ENCODE results near the gene NHEJ1. TPM values are rescaled to one million over a fixed set of nuclear protein-coding genes. Genes with fewer than 3 reads are reported as not detected.

Gene NHEJ1
- total and polyA plus RNA-seq, 4 donors, result 6.1 to 13.5 (median 9.9) TPM

DNA sequence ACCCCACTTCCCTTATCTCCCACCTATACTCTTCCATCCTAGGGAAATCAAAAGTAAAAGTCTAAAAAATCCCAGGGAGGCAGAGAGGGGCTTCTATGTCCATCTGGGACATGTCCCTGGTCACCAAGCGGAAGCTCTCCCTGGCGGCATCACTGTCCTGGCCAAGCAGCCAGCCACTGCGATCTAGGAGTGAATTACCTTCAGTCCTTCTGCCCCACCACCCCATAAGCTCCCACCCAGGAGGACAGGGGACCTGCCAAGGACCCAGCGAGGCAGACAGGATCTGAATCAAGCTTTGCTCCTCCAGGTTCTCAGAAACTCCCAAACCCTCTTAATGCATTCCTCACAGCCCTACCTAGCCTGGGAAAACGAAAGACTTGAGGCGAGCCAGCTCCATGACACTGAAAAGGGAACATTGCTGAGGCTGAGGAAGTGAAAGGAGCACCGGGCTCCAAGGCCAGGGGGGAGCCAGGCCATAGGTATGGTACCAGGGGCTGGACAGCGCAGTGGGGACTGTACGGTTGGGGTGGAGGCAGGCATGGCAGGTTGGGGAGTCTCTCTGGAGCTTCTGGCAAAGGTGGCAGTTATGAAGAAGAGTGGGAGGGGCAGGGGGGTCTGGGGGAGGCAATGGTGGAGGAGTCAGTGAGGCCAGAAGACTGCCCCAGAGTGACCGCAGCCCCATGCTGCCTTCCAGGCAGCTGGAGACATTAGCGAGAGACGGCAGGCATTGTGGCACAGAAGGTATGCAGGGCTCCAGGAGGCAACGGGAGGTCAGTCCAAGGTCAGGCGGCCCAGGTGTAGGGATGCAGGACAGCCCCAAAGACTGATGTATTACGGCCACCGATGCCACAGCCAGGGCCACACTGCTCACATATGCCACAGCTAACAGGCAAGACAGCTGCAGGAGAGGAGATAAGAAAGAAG is 11.9 kb upstream of the NHEJ1 start:
- TF ChIP-seq, protein P1, sequence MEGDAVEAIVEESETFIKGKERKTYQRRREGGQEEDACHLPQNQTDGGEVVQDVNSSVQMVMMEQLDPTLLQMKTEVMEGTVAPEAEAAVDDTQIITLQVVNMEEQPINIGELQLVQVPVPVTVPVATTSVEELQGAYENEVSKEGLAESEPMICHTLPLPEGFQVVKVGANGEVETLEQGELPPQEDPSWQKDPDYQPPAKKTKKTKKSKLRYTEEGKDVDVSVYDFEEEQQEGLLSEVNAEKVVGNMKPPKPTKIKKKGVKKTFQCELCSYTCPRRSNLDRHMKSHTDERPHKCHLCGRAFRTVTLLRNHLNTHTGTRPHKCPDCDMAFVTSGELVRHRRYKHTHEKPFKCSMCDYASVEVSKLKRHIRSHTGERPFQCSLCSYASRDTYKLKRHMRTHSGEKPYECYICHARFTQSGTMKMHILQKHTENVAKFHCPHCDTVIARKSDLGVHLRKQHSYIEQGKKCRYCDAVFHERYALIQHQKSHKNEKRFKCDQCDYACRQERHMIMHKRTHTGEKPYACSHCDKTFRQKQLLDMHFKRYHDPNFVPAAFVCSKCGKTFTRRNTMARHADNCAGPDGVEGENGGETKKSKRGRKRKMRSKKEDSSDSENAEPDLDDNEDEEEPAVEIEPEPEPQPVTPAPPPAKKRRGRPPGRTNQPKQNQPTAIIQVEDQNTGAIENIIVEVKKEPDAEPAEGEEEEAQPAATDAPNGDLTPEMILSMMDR (IDR thresholded peaks at IDR 0.05; ENCODE audit: low read depth, low read length, missing input control), result no peak
- TF ChIP-seq HNF4G (IDR thresholded peaks at IDR 0.05) (no peak), EGR1 (IDR thresholded peaks at IDR 0.05; ENCODE audit: low read depth in 2 of 2) (no peak), TAF1 (conservative IDR thresholded peaks at IDR 0.05) (no peak), HNF4A (conservative IDR thresholded peaks at IDR 0.05) (no peak), RAD21 (IDR thresholded peaks at IDR 0.05) (no peak), JUND (IDR thresholded peaks at IDR 0.05) (no peak), FOXA1 (IDR thresholded peaks at IDR 0.05) (no peak), YY1 (IDR thresholded peaks at IDR 0.05) (no peak), FOXA2 (IDR thresholded peaks at IDR 0.05) (no peak), RXRA (IDR thresholded peaks at IDR 0.05) (no peak), NR2F2 (IDR thresholded peaks at IDR 0.05) (no peak)
- TF ChIP-seq, protein P2, sequence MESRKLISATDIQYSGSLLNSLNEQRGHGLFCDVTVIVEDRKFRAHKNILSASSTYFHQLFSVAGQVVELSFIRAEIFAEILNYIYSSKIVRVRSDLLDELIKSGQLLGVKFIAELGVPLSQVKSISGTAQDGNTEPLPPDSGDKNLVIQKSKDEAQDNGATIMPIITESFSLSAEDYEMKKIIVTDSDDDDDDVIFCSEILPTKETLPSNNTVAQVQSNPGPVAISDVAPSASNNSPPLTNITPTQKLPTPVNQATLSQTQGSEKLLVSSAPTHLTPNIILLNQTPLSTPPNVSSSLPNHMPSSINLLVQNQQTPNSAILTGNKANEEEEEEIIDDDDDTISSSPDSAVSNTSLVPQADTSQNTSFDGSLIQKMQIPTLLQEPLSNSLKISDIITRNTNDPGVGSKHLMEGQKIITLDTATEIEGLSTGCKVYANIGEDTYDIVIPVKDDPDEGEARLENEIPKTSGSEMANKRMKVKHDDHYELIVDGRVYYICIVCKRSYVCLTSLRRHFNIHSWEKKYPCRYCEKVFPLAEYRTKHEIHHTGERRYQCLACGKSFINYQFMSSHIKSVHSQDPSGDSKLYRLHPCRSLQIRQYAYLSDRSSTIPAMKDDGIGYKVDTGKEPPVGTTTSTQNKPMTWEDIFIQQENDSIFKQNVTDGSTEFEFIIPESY (IDR thresholded peaks at IDR 0.05), result no peak
- TF ChIP-seq, protein P3, sequence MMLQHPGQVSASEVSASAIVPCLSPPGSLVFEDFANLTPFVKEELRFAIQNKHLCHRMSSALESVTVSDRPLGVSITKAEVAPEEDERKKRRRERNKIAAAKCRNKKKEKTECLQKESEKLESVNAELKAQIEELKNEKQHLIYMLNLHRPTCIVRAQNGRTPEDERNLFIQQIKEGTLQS (IDR thresholded peaks at IDR 0.05), result no peak
- Histone ChIP-seq H3K36me3 (ENCODE audit: control insufficient read depth in 4 of 4, insufficient read depth in 3 of 4, low read depth in 1 of 4, low read length in 3 of 4) (peaks cover 0 to 30% (median 24%) of the 10 kb centered on the region in 4 donors), H3K9ac (ENCODE audit: low read depth in 1 of 2, low read length in 2 of 2) (no peak overlapping the region), H3K4me1 (ENCODE audit: control insufficient read depth in 4 of 4, insufficient read depth in 4 of 4, low read length in 3 of 4) (peaks cover 4 to 31% (median 22%) of the 10 kb centered on the region in 4 donors), H3K27ac (ENCODE audit: low read depth in 1 of 2, low read length in 2 of 2) (no peak overlapping the region), H3K4me3 (ENCODE audit: low read depth in 1 of 3, low read length in 3 of 3) (no peak overlapping the region), H3K9me3 (ENCODE audit: control insufficient read depth in 4 of 4, low read length in 3 of 4) (no peaks in the 10 kb centered on the region), H3K27me3 (ENCODE audit: control insufficient read depth in 4 of 4, insufficient read depth in 4 of 4, low read length in 3 of 4) (no peaks in the 10 kb centered on the region)
- WGBS, result 92% methylated on average over 16 of the region's 16 CpGs
- DNase-seq (ENCODE audit: low spot score), result no peak

DNA sequence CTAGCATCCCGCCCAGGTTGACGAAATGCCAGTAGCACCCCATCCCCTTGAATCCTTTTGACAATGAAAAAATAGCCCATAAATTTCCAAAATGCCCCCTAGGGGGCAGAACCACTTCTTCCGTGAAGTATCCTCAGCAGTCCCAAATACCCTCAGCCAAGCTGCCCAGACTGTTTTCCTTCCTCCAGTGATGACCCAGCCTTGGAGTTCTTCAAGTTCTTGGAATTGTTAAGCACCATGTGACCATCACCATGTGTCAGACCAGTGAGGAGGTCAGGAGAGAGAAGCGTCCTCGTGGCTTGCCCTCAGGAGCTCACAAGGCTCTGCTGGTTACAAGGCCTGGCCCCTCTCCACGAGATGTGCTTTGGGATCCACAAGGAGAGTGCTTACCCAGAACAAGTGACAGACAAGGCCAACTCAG is 10.6 kb upstream of the NHEJ1 start:
- H3K9me3 ChIP-seq (ENCODE audit: control insufficient read depth in 4 of 4, low read length in 3 of 4), result no peaks in the 10 kb centered on the region
- H3K4me3 ChIP-seq (ENCODE audit: low read depth in 1 of 3, low read length in 3 of 3), result no peak overlapping the region
- H3K36me3 ChIP-seq (ENCODE audit: control insufficient read depth in 4 of 4, insufficient read depth in 3 of 4, low read depth in 1 of 4, low read length in 3 of 4), result peaks cover 0 to 30% (median 24%) of the 10 kb centered on the region in 4 donors
- 54% methylated on average over 6 of the region's 6 CpGs for WGBS
- H3K4me1 ChIP-seq (ENCODE audit: control insufficient read depth in 4 of 4, insufficient read depth in 4 of 4, low read length in 3 of 4), result peaks cover 4 to 30% (median 21%) of the 10 kb centered on the region in 4 donors
- DNase-seq (ENCODE audit: low spot score), result no peak
- peak overlapping the region in 1 of 2 donors; percentile 2 for H3K27ac ChIP-seq (ENCODE audit: low read depth in 1 of 2, low read length in 2 of 2)
- no peak overlapping the region for H3K9ac ChIP-seq (ENCODE audit: low read depth in 1 of 2, low read length in 2 of 2)
- H3K27me3 ChIP-seq (ENCODE audit: control insufficient read depth in 4 of 4, insufficient read depth in 4 of 4, low read length in 3 of 4), result no peaks in the 10 kb centered on the region
- TF ChIP-seq YY1 (IDR thresholded peaks at IDR 0.05) (no peak), RAD21 (IDR thresholded peaks at IDR 0.05) (peak; percentile 69 to 76), TAF1 (conservative IDR thresholded peaks at IDR 0.05) (no peak), HNF4A (conservative IDR thresholded peaks at IDR 0.05) (no peak), FOXA1 (IDR thresholded peaks at IDR 0.05) (peak; percentile 9), NR2F2 (IDR thresholded peaks at IDR 0.05) (no peak), SP1 (IDR thresholded peaks at IDR 0.05) (no peak), RXRA (IDR thresholded peaks at IDR 0.05) (no peak), HNF4G (IDR thresholded peaks at IDR 0.05) (no peak)
- TF ChIP-seq, protein P2 (IDR thresholded peaks at IDR 0.05), result no peak
- TF ChIP-seq, protein P4, sequence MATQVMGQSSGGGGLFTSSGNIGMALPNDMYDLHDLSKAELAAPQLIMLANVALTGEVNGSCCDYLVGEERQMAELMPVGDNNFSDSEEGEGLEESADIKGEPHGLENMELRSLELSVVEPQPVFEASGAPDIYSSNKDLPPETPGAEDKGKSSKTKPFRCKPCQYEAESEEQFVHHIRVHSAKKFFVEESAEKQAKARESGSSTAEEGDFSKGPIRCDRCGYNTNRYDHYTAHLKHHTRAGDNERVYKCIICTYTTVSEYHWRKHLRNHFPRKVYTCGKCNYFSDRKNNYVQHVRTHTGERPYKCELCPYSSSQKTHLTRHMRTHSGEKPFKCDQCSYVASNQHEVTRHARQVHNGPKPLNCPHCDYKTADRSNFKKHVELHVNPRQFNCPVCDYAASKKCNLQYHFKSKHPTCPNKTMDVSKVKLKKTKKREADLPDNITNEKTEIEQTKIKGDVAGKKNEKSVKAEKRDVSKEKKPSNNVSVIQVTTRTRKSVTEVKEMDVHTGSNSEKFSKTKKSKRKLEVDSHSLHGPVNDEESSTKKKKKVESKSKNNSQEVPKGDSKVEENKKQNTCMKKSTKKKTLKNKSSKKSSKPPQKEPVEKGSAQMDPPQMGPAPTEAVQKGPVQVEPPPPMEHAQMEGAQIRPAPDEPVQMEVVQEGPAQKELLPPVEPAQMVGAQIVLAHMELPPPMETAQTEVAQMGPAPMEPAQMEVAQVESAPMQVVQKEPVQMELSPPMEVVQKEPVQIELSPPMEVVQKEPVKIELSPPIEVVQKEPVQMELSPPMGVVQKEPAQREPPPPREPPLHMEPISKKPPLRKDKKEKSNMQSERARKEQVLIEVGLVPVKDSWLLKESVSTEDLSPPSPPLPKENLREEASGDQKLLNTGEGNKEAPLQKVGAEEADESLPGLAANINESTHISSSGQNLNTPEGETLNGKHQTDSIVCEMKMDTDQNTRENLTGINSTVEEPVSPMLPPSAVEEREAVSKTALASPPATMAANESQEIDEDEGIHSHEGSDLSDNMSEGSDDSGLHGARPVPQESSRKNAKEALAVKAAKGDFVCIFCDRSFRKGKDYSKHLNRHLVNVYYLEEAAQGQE (IDR thresholded peaks at IDR 0.05), result no peak
- TF ChIP-seq, protein P1 (IDR thresholded peaks at IDR 0.05; ENCODE audit: low read depth, low read length, missing input control), result peak; percentile 63
- TF ChIP-seq, protein P5, sequence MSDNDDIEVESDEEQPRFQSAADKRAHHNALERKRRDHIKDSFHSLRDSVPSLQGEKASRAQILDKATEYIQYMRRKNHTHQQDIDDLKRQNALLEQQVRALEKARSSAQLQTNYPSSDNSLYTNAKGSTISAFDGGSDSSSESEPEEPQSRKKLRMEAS (IDR thresholded peaks at IDR 0.05), result no peak
